Mononuclear cell (primary cell): ENCODE measurements around the gene RAD51B. TPM values are rescaled to one million over a fixed set of nuclear protein-coding genes. Genes with fewer than 3 reads are reported as not detected.

Experiments
- H3K27me3 ChIP-seq: 2 replicates; pipeline ENCODE4 v1.6.0; 2011; ENCODE audit warnings: low read length, control low read depth; ENCODE audit not compliant: insufficient read depth
- H3K4me1 ChIP-seq: 2 replicates; pipeline ENCODE4 v1.5.1; 2011; ENCODE audit warnings: mild to moderate bottlenecking, low read length, control low read depth; ENCODE audit not compliant: insufficient read depth
- H3K4me3 ChIP-seq: 2 replicates; pipeline ENCODE4 v1.5.1; 2011; ENCODE audit warnings: mild to moderate bottlenecking, low read length, moderate library complexity
- H3K9me3 ChIP-seq: 2 replicates; pipeline ENCODE4 v1.5.1; 2011; ENCODE audit warnings: low read depth, mild to moderate bottlenecking, control low read depth, low read length
- total RNA-seq: library from RNA; depleted of rRNA; stranded (reverse); fragments of >200 nt; gene quantifications from one replicate; pipeline ENCODE4 v1.2.3, GENCODE V29; 2012

Gene RAD51B
- total RNA-seq, 1 donor = 21.4 TPM

DNA sequence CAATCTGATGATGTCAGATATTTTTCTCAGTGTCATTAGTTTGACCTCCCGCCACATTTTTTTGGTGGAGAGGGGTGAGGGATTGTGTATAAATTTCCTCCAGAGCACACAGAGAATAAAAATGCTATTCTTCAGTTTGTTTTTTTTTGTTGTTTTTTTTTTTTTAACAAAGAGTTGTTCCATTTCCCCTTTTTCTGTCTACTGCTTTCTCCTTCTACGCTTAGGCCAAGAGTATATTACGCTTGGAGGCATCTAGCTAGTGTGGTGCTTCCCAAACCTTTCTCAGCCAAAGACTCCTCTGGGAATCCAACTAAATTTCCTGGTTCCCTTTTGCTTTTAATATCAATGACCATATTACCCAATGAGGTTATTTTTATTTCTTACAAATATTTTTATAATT, 507.7 kb downstream of the RAD51B start:
- Histone ChIP-seq H3K4me1 (peaks cover 8% of the 10 kb centered on the region), H3K4me3 (no peak overlapping the region), H3K27me3 (no peaks in the 10 kb centered on the region), H3K9me3 (no peaks in the 10 kb centered on the region)

DNA sequence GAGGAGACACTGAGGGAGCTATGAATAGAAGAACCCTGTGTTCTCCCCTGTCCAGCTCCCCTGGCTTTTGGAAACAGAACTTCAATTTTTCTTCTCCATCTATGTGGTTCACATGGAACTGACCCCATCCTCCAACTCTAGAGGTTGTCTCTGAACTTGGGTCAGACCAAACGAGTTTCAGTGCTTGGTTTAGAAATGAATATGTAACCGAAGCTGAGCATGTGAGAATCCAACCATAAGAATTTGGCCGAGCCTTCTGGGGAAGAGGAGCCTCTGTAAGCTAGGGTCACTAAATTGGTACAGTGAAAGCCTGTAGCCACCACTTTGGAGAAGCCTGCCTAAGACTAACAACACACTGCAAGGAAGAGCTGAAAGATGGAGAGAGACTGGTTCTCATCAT, 508.9 kb downstream of the RAD51B start:
- Histone ChIP-seq H3K4me1 (peaks cover 12% of the 10 kb centered on the region), H3K27me3 (no peaks in the 10 kb centered on the region), H3K9me3 (no peaks in the 10 kb centered on the region), H3K4me3 (no peak overlapping the region)

DNA sequence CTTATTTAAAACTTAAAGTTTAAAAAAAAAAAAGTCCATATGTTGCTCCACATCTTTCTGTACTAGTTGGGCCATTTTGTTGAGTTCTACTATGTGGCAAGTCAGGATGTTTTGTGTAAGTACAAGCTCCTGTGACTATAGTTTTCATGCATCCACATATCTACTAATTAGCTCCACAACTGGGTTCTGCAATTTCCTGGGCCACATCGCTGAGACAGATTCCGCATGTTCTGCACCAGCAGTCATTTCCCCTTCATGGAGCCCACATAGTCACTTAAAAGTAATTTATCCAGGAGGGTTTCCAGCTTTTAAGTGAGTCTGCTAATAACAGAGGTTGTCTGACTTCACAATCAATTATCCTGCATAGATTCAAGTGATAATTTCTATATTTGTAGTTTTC, 511.8 kb downstream of the RAD51B start:
- Histone ChIP-seq H3K27me3 (no peaks in the 10 kb centered on the region), H3K4me3 (no peak overlapping the region), H3K4me1 (peaks cover 12% of the 10 kb centered on the region), H3K9me3 (no peaks in the 10 kb centered on the region)

DNA sequence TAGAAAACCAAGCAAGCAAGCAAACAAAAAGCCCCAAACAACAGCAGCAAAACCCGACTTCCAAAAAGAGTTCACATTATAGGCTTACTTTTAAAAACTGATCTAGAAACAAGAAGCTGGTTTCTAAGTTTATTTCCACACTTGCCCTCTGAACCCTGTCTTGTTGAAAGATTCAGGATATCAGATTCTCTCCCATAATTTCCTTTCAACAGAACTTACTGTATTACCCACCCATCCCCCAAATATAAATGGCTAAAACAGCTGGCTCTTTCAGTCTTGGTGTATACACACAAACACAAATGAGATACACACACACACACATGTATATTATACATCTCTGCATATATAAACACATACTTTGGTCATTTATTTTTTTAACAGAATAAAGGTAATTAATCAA, 512.4 kb downstream of the RAD51B start:
- H3K9me3 ChIP-seq = no peaks in the 10 kb centered on the region
- H3K4me1 ChIP-seq = peaks cover 10% of the 10 kb centered on the region
- H3K4me3 ChIP-seq = no peak overlapping the region
- H3K27me3 ChIP-seq = no peaks in the 10 kb centered on the region

DNA sequence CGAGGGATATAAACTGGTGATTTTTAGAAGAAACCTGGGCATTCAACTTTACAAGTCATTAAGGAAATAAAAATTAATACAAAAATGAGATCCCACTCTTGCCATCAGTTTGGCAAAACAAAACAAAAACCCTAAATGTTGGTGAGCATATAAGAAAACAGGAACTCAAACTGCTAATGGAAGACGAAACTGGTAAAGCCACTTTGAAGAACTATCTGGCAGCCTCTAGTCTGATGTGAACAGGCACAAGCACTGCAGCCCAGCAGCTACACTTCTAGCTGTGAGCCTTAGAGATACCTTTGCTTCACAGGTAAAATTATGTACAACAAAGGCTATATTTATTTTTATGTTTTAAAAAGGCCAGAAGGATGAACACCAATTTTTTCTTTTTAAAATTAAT, 513.7 kb downstream of the RAD51B start:
- Histone ChIP-seq H3K4me3 (no peak overlapping the region), H3K9me3 (no peaks in the 10 kb centered on the region), H3K4me1 (peaks cover 15% of the 10 kb centered on the region), H3K27me3 (no peaks in the 10 kb centered on the region)

DNA sequence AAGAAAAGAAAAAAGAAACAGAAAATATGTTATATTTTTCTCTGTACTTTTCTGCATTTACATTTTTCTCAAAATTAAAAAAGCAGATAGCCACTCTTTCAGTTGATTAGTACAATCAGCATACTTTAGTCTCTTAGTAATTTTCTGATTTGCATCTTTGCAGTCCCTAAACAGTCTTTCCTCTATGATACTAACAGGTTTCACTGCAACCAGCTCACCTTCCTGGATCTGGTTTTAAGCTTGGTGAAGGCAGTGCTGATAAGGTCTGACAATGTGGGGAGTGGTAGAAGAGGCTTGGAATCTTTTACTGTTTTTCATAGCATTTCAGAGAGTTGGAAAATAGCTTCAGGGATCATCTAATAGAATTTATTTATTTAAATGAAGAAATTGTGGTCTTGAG, 515.7 kb downstream of the RAD51B start:
- Histone ChIP-seq H3K4me1 (peaks cover 17% of the 10 kb centered on the region), H3K9me3 (no peaks in the 10 kb centered on the region), H3K27me3 (no peaks in the 10 kb centered on the region), H3K4me3 (no peak overlapping the region)

DNA sequence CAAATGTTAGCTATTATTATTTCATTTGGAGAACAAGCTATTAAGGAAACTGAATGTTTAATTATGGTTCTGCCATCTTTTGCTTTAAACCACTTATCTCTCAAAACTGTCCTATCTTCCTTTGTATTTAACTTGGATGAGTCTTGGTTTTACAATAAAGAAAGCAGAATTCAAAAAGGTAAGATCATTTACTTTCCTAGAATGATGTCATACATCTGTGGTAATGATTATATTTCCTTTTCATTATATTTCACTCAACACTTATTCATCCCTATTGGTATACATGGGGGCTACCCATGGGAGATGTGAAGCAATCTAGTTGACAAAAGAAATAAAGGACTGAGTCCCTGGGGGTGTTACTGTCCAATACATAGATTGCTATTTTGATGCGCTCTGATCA, 516.6 kb downstream of the RAD51B start:
- no peaks in the 10 kb centered on the region for H3K27me3 ChIP-seq
- H3K9me3 ChIP-seq = no peaks in the 10 kb centered on the region
- no peak overlapping the region for H3K4me3 ChIP-seq
- H3K4me1 ChIP-seq = peaks cover 18% of the 10 kb centered on the region

DNA sequence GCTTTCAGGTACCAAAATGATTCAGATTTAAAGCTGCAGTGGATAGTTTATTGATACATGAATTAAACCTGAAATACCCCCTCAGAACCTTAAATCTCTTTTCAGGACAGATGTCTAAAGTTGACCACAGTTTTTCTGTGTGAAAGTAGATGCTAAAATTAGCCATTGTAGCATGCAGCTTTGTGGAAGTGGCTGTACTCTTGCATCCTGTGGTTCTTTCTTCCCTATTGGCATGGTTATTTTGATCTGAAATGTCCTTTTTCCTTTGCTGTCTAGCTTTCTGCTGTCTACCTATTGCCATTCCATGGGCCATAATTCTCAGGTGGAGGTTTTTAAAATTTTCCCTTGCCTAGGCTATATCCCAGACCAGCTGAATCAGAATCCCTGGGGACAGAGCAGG, 517.7 kb downstream of the RAD51B start:
- H3K27me3 ChIP-seq = no peaks in the 10 kb centered on the region
- H3K9me3 ChIP-seq = no peaks in the 10 kb centered on the region
- peaks cover 25% of the 10 kb centered on the region for H3K4me1 ChIP-seq

DNA sequence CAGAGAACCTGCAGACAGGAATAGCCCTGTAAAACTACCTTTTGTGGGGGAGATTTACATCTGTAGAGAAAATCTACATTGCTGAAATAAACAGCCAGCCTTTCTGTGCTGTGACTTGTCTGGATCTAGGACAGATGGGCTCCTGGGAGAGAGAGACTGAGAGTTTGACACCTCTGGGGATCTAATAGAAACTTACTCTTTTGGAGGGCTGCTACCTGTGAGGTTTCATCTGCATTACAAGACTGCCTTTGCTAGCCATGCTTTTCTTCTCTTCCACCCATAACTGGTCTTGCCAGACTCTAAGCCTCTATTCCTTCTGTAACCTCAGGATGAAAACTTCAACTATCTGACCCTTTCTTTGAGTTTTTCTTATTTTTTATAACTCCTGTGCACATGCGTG, 520.7 kb downstream of the RAD51B start:
- no peak overlapping the region for H3K4me3 ChIP-seq

More for the DNA sequence above, 517.7 kb downstream of the RAD51B start:
- H3K4me3 ChIP-seq = no peak overlapping the region

DNA sequence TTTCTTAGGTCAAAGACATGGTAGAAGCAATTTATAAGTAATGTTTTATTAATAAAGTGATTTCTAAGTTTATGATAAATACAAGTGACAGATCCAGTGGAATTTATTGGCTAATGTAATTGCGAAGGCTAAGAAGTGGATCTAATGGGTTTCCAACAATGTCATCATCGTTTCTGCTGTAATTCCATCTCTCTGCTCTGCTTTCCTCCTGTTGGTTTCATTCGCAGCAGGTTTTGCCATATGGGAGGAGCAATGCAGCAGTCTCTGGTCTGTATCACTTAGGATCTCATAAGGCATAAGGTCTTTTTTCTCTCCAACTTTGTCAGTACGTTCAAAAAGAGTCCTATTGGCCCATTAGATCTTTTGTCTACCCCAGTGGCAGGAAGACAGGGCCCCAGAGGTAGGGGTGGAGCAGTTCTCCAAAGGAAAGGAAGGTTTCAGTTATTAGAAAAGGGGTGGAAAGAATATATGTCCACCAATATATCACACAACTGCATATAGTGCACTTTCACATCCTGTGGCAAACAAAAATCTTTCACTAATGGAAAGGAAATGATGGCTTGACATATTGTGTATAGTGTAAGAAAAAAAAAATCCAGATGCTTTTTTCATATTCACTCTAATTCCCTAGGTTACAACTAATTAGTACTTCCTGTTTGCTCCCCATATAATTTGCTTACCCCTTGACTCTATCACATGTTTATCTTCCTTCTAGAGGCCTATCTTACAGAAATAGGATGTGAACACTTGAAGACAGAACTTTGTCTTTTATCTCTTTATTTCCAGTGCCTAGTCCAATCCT, 522.0 kb downstream of the RAD51B start:
- no peak overlapping the region for H3K4me3 ChIP-seq
- peaks cover 25% of the 10 kb centered on the region for H3K4me1 ChIP-seq
- H3K9me3 ChIP-seq = no peaks in the 10 kb centered on the region
- H3K27me3 ChIP-seq = no peaks in the 10 kb centered on the region

More for the DNA sequence above, 520.7 kb downstream of the RAD51B start:
- Histone ChIP-seq H3K9me3 (no peaks in the 10 kb centered on the region), H3K27me3 (no peaks in the 10 kb centered on the region), H3K4me1 (peaks cover 25% of the 10 kb centered on the region)

DNA sequence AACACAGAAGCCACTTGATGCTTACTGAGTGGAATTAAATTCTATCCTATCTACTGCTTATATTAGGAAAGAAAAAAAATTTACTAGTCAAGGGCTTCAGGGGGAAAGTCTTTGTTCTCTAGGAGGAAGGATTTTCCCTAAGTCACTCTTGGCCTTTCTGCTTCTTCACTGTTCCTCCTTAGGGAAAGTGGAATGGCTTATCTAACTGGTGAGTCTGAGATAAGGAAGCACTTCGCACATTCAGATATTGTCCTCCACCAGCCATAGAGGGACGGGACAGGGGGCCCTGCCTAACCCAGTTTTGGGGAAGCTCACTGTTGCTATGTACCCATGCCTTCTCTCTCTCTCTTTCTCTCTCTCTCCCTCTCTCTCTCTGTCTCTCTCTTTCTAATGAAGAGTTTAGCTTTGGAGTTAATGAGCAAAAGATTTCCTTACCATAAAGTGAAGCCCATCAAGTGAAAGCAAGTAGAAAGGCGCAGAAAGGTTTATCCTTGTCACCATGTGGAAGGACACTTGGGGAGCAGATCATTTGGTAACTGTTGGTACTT, 522.7 kb downstream of the RAD51B start:
- Histone ChIP-seq H3K4me3 (no peak overlapping the region), H3K4me1 (peaks cover 20% of the 10 kb centered on the region), H3K27me3 (no peaks in the 10 kb centered on the region)

DNA sequence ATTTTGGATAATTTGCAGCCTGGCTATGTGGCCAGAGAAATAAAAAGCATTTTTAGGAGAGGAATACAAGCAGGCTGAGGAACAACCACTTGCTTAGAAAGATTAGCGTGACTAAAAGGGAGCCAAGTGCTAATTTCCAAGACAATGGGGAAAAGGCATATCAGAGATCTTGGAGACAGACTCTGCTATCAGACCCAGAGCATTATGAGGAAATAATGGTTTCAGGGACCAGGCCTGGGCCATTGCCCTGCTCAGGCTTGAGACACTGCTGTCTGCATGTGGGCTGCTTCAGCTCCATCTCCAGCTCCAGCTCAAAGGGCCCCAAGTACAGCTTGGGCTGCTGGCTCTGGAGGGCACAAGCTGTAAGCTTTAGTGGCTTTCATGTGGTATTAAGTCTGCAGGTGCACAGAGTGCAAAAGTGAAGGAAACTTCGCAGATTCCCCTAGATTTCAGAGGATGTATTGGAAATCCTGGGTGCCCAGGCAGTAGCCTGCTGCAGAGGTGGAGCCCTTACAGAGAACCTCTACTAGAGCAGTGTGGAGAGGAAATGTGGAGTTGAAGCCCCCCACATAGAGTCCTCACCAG, 524.0 kb downstream of the RAD51B start:
- Histone ChIP-seq H3K4me3 (no peak overlapping the region), H3K9me3 (no peaks in the 10 kb centered on the region), H3K27me3 (no peaks in the 10 kb centered on the region)

More for the DNA sequence above, 522.7 kb downstream of the RAD51B start:
- no peaks in the 10 kb centered on the region for H3K9me3 ChIP-seq

DNA sequence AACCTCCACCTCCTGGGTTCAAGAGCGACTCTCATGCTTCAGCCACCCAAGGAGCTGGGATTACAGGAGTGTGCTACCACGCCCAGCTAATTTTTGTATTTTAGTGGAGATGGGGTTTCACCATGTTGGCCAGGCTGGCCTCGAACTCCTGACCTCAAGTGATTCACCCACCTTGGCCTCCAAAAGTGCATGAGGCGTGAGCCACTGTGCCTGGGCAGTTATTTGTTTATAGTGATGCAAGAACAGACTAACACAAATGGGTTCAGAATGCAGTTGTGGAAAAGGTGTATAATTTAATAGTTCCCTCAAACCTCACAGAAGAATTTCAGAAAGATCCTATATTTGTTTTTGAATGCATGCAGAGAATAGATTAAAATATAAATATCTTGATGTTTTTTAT, 526.2 kb downstream of the RAD51B start:
- H3K4me1 ChIP-seq = peaks cover 10% of the 10 kb centered on the region
- no peaks in the 10 kb centered on the region for H3K9me3 ChIP-seq
- no peaks in the 10 kb centered on the region for H3K27me3 ChIP-seq
- H3K4me3 ChIP-seq = no peak overlapping the region

More for the DNA sequence above, 524.0 kb downstream of the RAD51B start:
- peaks cover 13% of the 10 kb centered on the region for H3K4me1 ChIP-seq

DNA sequence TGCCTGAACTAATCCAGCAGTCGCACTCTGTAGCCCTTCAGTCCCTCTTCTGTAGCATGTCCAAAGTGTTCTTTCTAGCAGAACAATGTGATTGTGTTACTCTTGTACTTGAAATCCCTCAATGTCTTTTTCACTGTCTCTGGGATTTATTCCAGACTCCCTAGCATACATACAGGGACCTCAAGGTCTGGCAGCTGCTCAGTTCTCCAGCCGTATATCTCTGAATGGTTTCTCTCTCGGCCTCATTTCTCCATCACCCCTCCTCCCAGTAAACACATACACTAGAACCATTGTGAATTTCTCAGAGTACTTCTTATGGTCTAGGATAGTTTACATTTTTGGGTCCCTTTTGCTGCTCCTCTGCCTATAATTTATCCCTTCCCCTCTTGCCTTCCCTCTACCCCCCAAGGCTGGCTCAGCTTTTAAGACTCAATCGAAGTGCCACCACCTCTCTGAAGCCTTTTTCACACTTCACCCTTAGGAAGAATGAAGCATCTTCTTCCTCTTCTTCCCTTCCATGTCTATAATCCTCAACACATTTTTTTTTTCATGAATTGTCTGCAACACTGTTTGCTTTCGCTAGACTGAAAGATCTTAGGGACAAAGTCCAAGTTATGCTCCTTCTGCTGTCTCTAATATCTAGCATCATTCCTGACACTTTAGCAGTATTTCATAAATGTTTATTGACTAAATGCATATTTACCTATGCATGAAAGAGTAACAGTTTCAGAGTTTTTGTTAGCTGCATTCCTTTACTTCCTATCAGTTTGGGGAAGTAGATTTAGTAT, 527.2 kb downstream of the RAD51B start:
- H3K9me3 ChIP-seq = no peaks in the 10 kb centered on the region
- no peaks in the 10 kb centered on the region for H3K27me3 ChIP-seq
- no peak overlapping the region for H3K4me3 ChIP-seq
- H3K4me1 ChIP-seq = peaks cover 7% of the 10 kb centered on the region
